GM19351 (cell line): ENCODE results near the gene NPTN.

ENCODE experiments used
- ATAC-seq: cut with Tn5 transposase; IDR thresholded peaks from one replicate; pipeline ENCODE4 v1.9.1; 2021; ENCODE audit warnings: mild to moderate bottlenecking, moderate library complexity; ENCODE audit not compliant: unreplicated experiment

The NPTN gene

DNA sequence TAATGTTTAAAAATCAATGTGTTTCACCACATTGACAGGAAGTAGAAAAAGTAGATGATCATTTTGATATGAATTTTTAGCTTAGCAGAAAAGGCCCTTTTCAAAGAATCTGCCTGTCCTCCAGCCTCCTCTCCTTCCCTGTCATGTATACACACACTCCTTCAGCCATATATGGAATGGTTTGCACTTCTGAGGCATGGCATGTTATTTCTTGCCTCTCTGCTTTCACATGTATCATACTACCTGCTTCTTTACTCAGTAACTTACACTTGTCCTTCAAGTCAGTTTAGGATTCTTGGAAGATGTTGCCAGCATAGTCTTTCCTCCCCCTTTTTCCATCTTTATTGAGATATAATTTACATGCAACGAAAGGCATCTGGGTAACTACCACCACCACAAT lies 111.2 kb downstream of the NPTN start:
- ATAC-seq = no peak

DNA sequence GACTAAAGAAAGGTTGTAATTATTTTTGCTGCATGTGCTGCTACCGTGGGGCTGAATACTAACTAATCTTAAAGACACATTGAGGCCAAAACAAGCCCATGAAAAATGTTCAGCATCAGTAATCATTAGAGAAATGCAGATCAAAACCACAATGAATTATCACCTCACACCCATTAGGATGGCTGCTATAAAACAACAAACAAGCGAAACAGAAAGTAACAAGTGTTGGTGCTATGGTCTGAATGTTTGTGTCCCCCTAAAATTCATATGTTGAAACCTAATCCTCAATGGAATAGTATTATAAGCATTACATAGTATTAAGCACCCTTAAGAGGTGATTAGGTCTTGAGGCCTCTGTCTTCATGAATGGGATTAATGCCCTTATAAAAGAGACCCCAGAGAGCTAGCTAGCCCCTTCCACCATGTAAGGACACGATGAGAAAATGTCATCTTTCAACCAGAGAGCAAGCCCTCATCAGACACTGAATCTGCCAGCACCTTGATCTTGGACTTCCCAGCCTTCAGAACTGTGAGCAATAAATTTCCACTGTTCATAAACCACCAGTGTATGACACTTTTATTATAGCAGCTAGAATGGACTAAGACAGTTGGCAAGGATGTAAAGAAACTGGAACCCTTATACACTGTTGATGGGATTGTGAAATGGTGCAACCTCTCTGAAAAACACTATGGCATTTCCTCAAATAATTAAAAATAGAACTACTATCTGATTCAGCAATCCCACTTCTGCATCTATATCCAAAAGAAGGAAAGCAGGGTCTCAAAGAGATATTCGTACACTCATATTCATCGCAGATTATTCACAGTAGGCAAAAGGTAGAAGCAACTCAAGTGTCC lies 114.1 kb downstream of the NPTN start:
- no peak for ATAC-seq

DNA sequence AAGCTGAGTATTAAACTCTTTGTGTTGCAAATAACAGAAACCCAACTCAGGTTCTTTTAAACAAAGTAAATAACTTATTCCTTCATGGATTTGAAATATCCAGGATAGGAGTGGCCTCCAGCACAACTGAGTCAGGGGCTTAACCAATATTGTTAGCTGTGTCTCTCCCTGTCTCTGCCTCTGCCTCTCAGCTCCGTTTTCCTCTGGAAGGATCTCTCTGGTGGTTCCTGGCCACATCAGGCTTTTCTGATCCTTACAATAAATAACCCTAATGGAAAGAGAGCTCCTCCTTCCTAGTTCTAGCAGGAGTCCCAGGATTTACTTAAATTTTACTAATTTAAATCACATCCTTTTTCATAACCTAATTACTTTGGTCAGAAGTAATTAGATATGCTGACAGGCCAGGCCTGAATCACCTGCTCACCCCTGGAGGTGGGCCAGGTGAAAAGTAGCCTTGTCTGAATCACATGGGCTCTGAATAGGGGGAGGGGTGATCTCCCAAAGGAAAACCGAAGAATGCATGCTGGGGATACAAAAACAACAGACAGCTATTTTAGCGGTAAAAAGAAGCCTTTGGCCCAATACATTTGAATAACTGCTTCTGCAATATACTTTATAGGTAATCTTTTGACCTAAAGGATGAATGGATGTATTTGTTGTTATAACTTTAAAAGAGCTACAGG lies 114.9 kb downstream of the NPTN start:
- ATAC-seq = no peak

GRCh38 chr15:73517566-73517965 lies 115.6 kb downstream of the NPTN start:
- ATAC-seq = no peak

- ATAC-seq = no peak
These were observed 117.7 kb downstream of the NPTN start for GRCh38 chr15:73515527-73515926.
